Stimulated activated CD4-positive, alpha-beta T cell treated with anti-CD3 and anti-CD28 coated beads, TNF-alpha, amount 100 ng/mL, for 24 hours (primary cell): ENCODE measurements around the gene WDR20.
"Not testable (repeated sequence)": the region's sequence is repeated elsewhere in the genome, so short reads cannot be mapped to it uniquely, and the experiment has no call there.

ENCODE experiments used
- DNase-seq, 3 experiments: peaks; one replicate each; pipeline ENCODE4 v3.0.0-alpha.2; 2020; ENCODE audit warnings: low read depth in 3 of 3

Gene WDR20

GRCh38 chr14:102134021-102134420 lies 5.7 kb upstream of the WDR20 start:
- DNase-seq: not testable (repeated sequence)

- DNase-seq: not testable (repeated sequence)
Observed at GRCh38 chr14:102134719-102135118, 5.0 kb upstream of the WDR20 start.

- not testable (repeated sequence) for DNase-seq
Observed at GRCh38 chr14:102135456-102135855, 4.2 kb upstream of the WDR20 start.

- no peak for DNase-seq
Observed at GRCh38 chr14:102138535-102138934, 1.2 kb upstream of the WDR20 start.

GRCh38 chr14:102138961-102139285 lies 774 bp upstream of the WDR20 start:
- no peak for DNase-seq

- peak in 2 of 3 experiments; percentile 3 to 20 for DNase-seq
Observed at GRCh38 chr14:102140027-102140749, 491 bp downstream of the WDR20 start.

GRCh38 chr14:102140750-102141145 lies 1.1 kb downstream of the WDR20 start:
- no peak for DNase-seq

GRCh38 chr14:102141797-102142196 lies 2.1 kb downstream of the WDR20 start:
- DNase-seq: no peak

GRCh38 chr14:102144914-102145313 lies 5.2 kb downstream of the WDR20 start:
- DNase-seq: no peak

GRCh38 chr14:102145395-102145794 lies 5.7 kb downstream of the WDR20 start:
- DNase-seq: no peak

GRCh38 chr14:102146423-102146822 lies 6.7 kb downstream of the WDR20 start:
- no peak for DNase-seq

- no peak for DNase-seq
Observed at GRCh38 chr14:102150083-102150482, 10.4 kb downstream of the WDR20 start.

GRCh38 chr14:102150744-102151143 lies 11.0 kb downstream of the WDR20 start:
- no peak for DNase-seq

- DNase-seq: not testable (repeated sequence)
Observed at GRCh38 chr14:102151411-102151810, 11.7 kb downstream of the WDR20 start.

- no peak for DNase-seq
Observed at GRCh38 chr14:102154121-102154520, 14.4 kb downstream of the WDR20 start.

- no peak for DNase-seq
Observed at GRCh38 chr14:102154821-102155549, 15.3 kb downstream of the WDR20 start.

GRCh38 chr14:102157346-102157745 lies 17.6 kb downstream of the WDR20 start:
- DNase-seq: no peak

GRCh38 chr14:102158797-102159196 lies 19.1 kb downstream of the WDR20 start:
- no peak for DNase-seq

- DNase-seq: no peak
Observed at GRCh38 chr14:102159841-102160240, 20.1 kb downstream of the WDR20 start.

GRCh38 chr14:102162487-102162886 lies 22.8 kb downstream of the WDR20 start:
- DNase-seq: no peak

- DNase-seq: no peak
Observed at GRCh38 chr14:102164241-102164641, 24.5 kb downstream of the WDR20 start.

GRCh38 chr14:102164965-102165364 lies 25.3 kb downstream of the WDR20 start:
- no peak for DNase-seq

GRCh38 chr14:102170061-102170460 lies 30.4 kb downstream of the WDR20 start:
- DNase-seq: no peak
